RPMI7951 (cell line): ENCODE data around the gene CASQ2. TPM values are rescaled to one million over a fixed set of nuclear protein-coding genes. Genes with fewer than 3 reads are reported as not detected.

Source experiments
- DNase-seq: peaks from one replicate; pipeline ENCODE4 v3.0.0-alpha.2; 2012; ENCODE audit warnings: low read depth
- total RNA-seq: library from RNA; depleted of rRNA; stranded (reverse); fragments of >200 nt; shearing (Covaris generic); gene quantifications from 2 replicates; pipeline ENCODE4 v1.2.3, GENCODE V29; 2014; rRNA removed

The CASQ2 gene
- total RNA-seq, 1 experiment from 2014 or later, result not detected

DNA sequence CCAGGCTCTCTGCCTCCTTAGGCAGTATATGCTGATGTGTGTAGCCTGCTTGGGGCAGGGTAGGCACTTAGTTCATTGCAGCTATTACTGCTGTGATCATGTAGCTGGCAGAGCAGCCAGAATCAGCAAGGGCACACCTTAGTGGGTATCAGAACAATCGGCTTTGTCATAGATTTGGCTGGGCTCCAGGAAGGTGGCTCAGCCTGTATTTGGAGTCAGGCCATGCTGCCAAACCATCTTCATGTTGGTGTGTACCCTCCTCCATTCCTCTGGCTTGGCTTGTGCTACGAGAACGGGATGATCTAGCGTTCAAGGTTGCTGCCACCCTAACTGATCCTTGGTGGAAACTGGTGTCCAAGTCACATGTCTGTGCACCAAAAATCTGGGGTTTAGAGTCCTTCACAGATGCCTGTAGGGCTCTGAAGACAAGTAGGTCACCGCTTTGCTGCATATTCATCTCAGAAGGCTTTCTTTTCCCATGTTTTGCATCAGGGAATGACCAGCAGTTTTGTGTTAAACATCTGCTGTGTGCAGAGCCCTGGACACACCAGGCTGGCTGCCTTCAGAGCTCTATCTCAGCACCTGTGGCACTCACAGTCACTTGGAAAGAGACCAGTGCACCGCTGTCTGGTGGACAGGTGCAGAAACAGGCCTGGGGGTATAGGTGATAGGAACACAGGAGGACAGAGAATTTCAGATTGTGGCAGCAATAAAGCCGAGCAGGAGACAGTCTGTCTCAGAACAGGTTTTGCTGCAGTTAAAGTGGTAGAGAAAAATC is 103.0 kb downstream of the CASQ2 start:
- DNase-seq, result no peak

DNA sequence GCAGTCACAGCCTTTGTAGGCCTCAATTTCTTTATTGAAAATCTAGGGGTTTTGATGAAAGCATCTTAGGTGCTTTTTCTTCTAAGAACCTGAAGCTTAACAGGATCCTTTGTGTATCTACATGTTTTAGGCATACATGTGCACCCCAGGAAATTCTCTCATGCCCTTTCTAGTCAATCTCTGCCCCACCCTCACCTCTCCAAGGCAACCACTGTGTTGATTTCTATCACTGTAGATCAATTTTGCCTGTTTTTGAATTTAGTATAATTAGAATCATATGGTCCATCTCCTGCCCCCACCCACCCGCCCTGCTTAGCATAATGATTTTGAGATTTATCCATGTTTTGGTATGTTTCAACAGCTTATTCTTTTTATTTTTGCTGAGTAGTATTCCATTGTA is 107.4 kb downstream of the CASQ2 start:
- DNase-seq, result no peak

DNA sequence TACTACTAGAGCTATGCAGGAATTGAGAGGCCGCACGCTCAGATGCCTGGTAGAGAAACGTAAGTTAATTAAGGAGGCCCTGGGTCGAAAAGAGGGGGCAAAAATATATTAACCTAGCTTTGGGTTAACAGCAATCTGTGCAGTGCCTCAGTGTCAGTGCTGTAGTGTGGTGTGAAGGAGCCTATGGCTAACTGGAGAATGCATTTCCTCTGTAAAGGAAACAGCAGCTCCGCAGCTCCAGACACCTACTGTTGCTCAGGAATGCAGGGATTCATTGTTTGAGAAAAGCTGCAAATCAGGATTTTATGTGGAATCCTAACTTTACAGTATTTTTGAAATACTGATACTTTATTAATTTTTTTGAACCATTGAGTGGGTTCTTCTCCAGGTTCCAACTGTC is 108.4 kb downstream of the CASQ2 start:
- DNase-seq, result no peak

DNA sequence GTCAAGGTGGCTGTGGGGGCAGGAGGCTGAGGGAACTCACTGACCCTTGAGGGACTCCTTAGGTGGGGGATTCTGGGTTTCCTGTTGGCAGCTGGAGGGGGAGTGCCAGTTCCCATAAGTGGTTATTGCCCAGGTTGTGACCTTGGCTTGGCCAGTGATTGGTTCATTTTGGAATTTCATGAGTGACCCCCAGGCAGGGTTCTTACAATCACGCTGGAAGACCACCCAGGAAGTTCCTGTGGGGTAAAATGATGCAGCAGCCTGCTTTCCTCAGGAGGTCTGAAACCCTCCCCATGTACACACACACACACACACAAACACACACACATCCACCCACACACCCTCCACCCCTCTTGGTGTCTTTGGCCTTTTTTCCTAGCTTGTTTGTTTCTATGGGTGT is 109.9 kb downstream of the CASQ2 start:
- DNase-seq, result no peak

DNA sequence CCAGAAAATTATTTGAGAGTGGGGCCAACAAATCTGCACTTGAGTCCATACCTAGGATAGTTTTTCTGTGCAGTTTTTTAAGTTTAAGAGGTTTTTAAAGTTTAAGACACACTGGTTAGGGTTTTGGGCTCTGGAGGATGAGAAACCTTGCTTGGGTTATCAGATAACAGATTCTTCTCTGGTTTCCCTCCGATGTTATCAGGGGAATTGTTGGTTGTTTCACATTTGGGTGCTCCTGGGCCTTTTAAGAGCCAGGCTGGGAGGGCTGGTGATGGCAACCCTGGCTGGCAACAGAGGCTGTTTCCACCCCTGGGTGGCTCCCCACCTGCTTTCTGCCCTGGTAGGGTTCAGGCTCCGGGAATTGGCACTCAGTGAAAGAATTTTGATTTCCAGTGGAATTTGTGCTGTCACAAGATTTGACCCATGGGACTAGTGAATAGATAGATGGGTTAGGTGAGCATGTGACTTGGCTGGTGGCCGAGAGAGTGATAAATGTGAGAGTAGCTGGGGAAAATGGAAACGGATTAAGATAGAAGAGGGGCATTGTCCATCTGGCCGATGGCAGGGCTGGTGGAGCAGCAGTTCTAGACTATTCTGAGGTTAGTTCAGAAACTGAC is 111.9 kb downstream of the CASQ2 start:
- DNase-seq, result no peak

DNA sequence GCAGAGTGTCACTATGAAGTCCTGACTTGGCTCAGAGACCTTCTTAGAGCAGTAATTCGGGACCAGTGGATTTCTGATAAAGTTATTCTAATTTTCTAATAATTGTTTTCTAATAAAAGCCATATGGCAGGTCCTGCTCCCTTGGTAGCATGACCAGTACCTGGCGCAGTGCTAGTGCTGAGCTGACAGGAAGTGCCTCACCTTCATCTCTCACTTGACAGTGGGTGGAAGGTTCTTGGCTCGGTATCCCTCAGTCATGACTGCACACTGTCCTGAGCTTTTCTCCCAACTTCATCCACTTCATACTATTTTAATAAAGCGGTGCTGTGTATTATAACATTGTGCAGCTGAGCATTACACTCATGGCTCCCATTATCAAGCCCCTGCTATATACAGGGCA is 112.6 kb downstream of the CASQ2 start:
- no peak for DNase-seq

DNA sequence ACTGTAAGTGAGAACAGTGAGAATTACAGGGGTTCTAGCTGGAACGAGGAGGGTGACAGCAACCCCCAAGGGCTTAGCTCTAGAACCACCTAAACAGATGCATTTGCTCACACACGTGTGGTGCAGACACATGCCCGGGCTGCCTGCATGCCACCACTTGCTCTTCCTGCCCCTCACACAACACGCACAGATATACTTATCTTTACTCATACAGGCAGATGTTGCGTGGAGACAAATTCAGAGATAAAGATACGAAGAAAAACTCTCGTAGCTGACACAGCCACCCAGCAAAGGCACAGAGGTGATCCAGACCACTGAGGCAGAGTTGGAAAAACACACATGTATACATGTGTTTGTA is 113.2 kb downstream of the CASQ2 start:
- DNase-seq, result no peak

DNA sequence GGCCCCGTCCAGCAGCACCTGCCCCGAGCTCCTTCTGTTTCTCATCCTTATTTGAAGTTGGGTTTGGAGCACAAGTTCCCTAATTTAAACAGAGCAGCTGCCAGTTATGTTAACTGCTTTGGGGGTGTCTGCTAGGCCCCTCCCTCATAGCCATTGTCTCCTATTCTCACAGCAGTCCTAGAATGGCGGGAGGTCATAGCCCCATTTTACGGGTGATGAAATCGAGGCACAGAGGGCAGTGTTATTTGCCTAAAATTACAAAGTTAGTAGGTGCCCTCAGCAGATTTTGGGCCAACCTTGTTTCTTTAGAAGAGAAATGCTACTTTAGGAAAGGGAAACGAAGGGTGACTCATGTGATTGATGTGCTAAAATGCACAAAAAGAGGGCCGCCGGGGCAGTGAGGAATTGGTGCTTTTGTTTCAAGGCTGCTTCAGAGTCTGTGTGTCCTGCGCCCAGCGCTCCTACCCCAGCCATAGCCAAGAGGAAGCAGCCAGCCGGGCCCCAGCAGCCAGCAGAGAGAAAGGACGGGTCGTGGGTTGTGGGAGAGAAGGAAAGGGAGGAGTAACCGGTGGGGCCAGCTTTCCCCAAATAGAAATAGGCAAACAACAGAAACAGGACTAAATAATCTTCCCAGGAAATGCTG is 113.7 kb downstream of the CASQ2 start:
- peak; percentile 47 for DNase-seq

DNA sequence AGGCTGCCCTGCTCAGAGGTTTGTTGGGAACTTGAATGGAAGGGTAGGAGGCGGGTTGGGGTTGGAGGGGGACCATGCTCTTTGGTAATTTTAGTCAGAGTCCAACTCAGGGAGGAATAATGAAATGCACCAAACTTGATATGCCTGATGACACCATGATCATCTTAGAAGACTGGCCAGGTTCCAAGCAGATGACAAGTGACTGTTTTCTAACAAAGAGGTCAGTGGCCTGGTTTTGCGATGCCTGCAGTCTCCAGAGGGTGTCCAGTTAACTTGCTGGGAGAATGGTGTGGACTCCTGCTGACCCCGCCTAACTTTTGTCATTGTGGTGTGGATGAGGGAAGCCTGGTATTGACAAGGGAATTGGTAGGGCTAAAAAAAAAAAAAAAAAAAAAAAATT is 114.4 kb downstream of the CASQ2 start:
- DNase-seq, result no peak

DNA sequence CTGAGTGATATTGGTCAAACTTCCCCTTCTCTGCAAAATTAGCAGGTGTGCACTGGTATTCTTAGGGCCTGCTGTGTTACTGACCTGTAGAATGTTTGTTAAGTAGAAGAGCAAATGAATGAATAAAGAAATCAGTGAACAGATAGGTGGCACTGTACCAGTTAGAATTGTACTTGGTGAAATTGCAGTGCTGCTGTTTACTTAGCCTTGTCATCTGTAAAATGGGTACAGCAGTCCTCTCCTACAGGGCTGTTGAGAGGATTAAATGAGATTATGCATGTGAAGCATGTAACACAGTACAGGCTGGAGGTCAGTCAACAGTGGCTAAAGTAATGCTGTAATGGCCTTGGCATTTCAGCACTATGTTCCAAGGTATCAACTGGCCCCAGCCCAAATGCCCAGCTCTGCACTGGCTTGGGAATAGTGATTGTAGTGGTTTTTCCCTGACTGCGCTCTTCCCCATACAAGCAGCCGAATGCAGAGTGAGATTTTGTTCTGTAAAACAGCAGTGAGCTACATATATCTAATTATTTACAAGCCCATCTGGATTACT is 116.2 kb downstream of the CASQ2 start:
- no peak for DNase-seq

DNA sequence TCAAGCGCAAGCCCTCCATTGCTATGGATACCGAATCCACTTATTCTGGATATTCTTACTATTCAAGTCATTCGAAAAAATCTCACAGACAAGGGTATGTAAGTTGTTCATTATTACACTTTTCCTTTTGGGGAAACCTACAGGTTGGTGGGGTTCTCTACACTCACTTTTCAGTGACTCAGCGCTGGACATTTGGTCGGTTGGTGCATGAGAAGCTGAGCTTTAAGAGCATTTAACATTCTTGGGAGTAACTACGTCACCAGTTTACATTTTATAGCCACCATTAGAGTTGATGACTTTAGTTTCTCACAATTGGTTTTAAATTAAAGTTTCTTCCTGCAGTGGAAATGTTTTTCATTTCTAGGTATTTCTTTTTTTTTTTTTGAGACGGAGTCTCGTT is 117.1 kb downstream of the CASQ2 start:
- no peak for DNase-seq

DNA sequence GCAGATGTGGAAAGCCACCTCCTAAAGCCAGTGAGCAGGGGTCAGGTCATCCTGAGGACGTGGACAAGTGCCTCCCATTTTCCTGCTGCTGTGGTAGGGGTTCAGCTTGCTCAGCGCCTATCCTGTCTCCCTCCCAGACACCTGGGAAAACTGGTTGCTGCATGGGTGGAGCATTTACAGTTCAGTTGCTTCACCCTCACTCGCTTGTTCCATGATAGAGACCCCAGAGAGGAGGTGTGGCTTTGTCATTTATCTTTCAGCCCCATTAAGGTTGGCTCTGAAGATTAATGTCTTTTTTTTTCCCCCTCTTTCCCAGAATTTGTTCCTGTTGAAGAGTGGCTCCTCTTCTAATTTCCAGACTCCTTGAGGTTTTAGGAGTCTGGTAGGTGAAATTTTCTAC is 117.6 kb downstream of the CASQ2 start:
- DNase-seq, result no peak

Other genes with a start within 250 kb of the CASQ2 start
- 21.0 and 21.9 TPM in 2 replicates for gene VANGL1, start 126.7 kb downstream of the CASQ2 start, total RNA-seq
- not detected in 2 replicates for gene NHLH2, start 72.4 kb upstream of the CASQ2 start, total RNA-seq
- gene SLC22A15, start 207.8 kb upstream of the CASQ2 start, total RNA-seq, result 0.20 and 0.60 TPM in 2 replicates